ENCODE measurements around the gene LRP3.

DNA sequence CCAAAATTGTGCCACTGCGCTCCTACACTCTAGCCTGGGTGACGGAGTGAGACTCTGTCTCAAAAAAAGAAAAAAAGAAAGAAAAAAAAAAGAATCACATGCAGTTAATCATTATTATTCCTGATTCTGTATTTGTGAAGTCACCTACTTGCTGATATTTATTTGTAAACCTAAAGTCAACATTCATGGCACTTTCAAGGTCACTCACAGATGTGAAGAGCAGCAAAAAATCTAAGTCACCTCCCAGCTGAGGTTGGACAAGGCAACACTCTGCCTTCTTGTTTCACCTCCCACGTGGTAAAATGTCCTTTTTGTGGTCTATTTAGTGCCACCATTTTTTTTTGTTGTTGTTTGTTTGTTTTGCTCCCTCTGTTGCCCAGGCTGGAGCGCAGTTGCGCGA, 35.8 kb upstream of the LRP3 start:
- TF ChIP-seq POLR2A (IDR thresholded peaks at IDR 0.05; ENCODE audit: borderline replicate concordance, extremely low read depth, insufficient read depth, insufficient read length) = no peak
- TF ChIP-seq POLR2AphosphoS5 (IDR thresholded peaks at IDR 0.05; ENCODE audit: low read depth, low read length) = no peak

Measured in HCT116 (cell line).